Esophagus muscularis mucosa (tissue), 3 donors: ENCODE results near the gene MRE11.

Source experiments
- POLR2A ChIP-seq: fragments of 450-650 bp; IDR thresholded peaks from one replicate; pipeline ENCODE4 v1.6.1; 2017; ENCODE audit warnings: antibody characterized with exemption, moderate library complexity, mild to moderate bottlenecking, low read depth
- POLR2AphosphoS5 ChIP-seq, 2 donors: sonication (generic); formaldehyde crosslinking; IDR thresholded peaks; one replicate each; pipeline ENCODE4 v1.6.1; 2017; ENCODE audit warnings: antibody characterized with exemption in 2 of 2
- TF ChIP-seq, protein P1 (sequence below), 3 experiments: fragments of 200-600 bp in 2 of 3; fragments of 450-650 bp in 1 of 3; sonication (generic) in 2 of 3; IDR thresholded peaks; one replicate each; pipeline ENCODE4 v1.5.1; 2017 to 2019; ENCODE audit warnings: antibody characterized with exemption in 3 of 3, mild to moderate bottlenecking in 2 of 3, moderate library complexity in 1 of 3

DNA sequence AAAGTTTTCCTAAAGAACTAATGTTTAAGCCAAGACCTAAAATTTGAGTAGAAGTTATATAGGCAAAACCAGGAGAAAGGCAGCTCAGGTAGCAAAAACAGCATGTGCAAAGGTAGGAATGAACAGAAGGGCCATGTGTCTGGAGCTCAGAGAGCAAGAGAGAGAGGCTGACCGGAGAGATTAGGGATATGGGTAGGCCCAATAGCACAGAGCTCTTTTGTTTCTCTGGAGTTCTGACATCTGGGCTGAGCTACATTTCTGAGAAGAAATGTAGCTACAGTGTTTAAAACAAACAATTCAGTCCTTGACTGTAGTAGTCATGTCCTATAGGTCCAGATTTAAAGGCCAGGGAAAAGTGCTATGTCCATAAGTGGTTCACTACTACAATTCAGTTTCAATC lies 23.1 kb upstream of the MRE11 start:
- no peak for TF ChIP-seq POLR2AphosphoS5 (IDR thresholded peaks at IDR 0.05)
- TF ChIP-seq, protein P1, sequence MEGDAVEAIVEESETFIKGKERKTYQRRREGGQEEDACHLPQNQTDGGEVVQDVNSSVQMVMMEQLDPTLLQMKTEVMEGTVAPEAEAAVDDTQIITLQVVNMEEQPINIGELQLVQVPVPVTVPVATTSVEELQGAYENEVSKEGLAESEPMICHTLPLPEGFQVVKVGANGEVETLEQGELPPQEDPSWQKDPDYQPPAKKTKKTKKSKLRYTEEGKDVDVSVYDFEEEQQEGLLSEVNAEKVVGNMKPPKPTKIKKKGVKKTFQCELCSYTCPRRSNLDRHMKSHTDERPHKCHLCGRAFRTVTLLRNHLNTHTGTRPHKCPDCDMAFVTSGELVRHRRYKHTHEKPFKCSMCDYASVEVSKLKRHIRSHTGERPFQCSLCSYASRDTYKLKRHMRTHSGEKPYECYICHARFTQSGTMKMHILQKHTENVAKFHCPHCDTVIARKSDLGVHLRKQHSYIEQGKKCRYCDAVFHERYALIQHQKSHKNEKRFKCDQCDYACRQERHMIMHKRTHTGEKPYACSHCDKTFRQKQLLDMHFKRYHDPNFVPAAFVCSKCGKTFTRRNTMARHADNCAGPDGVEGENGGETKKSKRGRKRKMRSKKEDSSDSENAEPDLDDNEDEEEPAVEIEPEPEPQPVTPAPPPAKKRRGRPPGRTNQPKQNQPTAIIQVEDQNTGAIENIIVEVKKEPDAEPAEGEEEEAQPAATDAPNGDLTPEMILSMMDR (IDR thresholded peaks at IDR 0.05): no peak
- no peak for TF ChIP-seq POLR2A
